Thoracic aorta (tissue), 2 donors: Measurements from ENCODE around the gene ATP13A1. TPM values are rescaled to one million over a fixed set of nuclear protein-coding genes. Genes with fewer than 3 reads are reported as not detected.

ENCODE experiments used
- ATAC-seq: fragments of 150-250 bp; one replicate; pipeline ENCODE4 v1.8.0; 2017; ENCODE audit warnings: low read depth; ENCODE audit not compliant: insufficient number of reproducible peaks, low FRiP score
- DNase-seq: peaks from one replicate; pipeline ENCODE4 v3.0.0-alpha.2; 2020; ENCODE audit warnings: low spot score
- H3K27ac ChIP-seq, 2 donors: fragments of 200-600 bp; sonication (generic); 1 replicate in 1 of 2; 2 replicates in 1 of 2; pipeline ENCODE4 v1.5.1; 2016; ENCODE audit warnings: mild to moderate bottlenecking in 2 of 2, moderate library complexity in 2 of 2
- H3K27me3 ChIP-seq: fragments of 200-600 bp; sonication (generic); replicated peaks from 2 replicates; pipeline ENCODE4 v1.6.0; 2016; ENCODE audit warnings: mild to moderate bottlenecking; ENCODE audit not compliant: insufficient read depth
- H3K36me3 ChIP-seq: fragments of 200-600 bp; sonication (generic); one replicate; pipeline ENCODE4 v1.5.1; 2016
- H3K4me1 ChIP-seq, 2 donors: fragments of 200-600 bp; sonication (generic); 1 replicate in 1 of 2; 2 replicates in 1 of 2; pipeline versions ENCODE4 v1.5.1 to v1.6.0; 2016; ENCODE audit warnings: low read depth in 2 of 2, mild to moderate bottlenecking in 1 of 2; ENCODE audit not compliant: control insufficient read depth in 1 of 2
- H3K4me3 ChIP-seq: fragments of 200-600 bp; sonication (generic); 2 replicates; pipeline ENCODE4 v1.5.1; 2016; ENCODE audit warnings: mild to moderate bottlenecking
- H3K9me3 ChIP-seq: fragments of 200-600 bp; sonication (generic); 2 replicates; pipeline ENCODE4 v1.5.1; 2016
- CTCF ChIP-seq: fragments of 200-600 bp; sonication (generic); IDR thresholded peaks from one replicate; pipeline ENCODE4 v1.5.1; 2019; ENCODE audit warnings: antibody characterized with exemption
- total RNA-seq, 2 donors: library from RNA; depleted of rRNA; stranded (reverse); fragments of >200 nt; gene quantifications; one replicate each; pipeline versions ENCODE4 v1.1.0 to v1.2.3, GENCODE V29; 2016

Gene ATP13A1
- total RNA-seq, 2 donors from 2014 or later = 95.0 to 150 TPM

- H3K9me3 ChIP-seq = no peaks in the 10 kb centered on the region
- peak overlapping the region in 1 of 2 donors; percentile 40 for H3K27ac ChIP-seq
- H3K36me3 ChIP-seq = peaks cover 18% of the 10 kb centered on the region
- H3K27me3 ChIP-seq = no peaks in the 10 kb centered on the region
- no peak for ATAC-seq
- TF ChIP-seq CTCF = no peak
- DNase-seq = no peak
- peaks cover 0 to 6% of the 10 kb centered on the region in 2 donors for H3K4me1 ChIP-seq
- peak overlapping the region; percentile 82 for H3K4me3 ChIP-seq
Observed at GRCh38 chr19:19642506-19643157, 20.8 kb downstream of the ATP13A1 start.

GRCh38 chr19:19637523-19638251 lies 25.8 kb downstream of the ATP13A1 start:
- Histone ChIP-seq H3K4me1 (peaks cover 0 to 2% of the 10 kb centered on the region in 2 donors), H3K4me3 (no peak overlapping the region), H3K36me3 (peaks cover 19% of the 10 kb centered on the region), H3K27me3 (no peaks in the 10 kb centered on the region), H3K9me3 (no peaks in the 10 kb centered on the region), H3K27ac (no peak overlapping the region)
- DNase-seq (no peak), ATAC-seq (no peak)
- TF ChIP-seq CTCF = no peak

GRCh38 chr19:19637186-19637522 lies 26.3 kb downstream of the ATP13A1 start:
- H3K27me3 ChIP-seq = no peaks in the 10 kb centered on the region
- no peak overlapping the region for H3K27ac ChIP-seq
- no peak for DNase-seq
- no peak for TF ChIP-seq CTCF
- no peaks in the 10 kb centered on the region for H3K4me1 ChIP-seq
- no peak overlapping the region for H3K4me3 ChIP-seq
- no peak for ATAC-seq
- peaks cover 21% of the 10 kb centered on the region for H3K36me3 ChIP-seq
- H3K9me3 ChIP-seq = no peaks in the 10 kb centered on the region

- Histone ChIP-seq H3K27me3 (no peaks in the 10 kb centered on the region), H3K9me3 (no peaks in the 10 kb centered on the region), H3K4me3 (no peak overlapping the region), H3K27ac (no peak overlapping the region), H3K4me1 (no peaks in the 10 kb centered on the region), H3K36me3 (peaks cover 21% of the 10 kb centered on the region)
- no peak for TF ChIP-seq CTCF
- DNase-seq (no peak), ATAC-seq (no peak)
Observed at GRCh38 chr19:19636573-19637185, 26.8 kb downstream of the ATP13A1 start.

- H3K36me3 ChIP-seq = peaks cover 21% of the 10 kb centered on the region
- H3K4me1 ChIP-seq = no peaks in the 10 kb centered on the region
Observed at GRCh38 chr19:19635313-19635702, 28.2 kb downstream of the ATP13A1 start.

More at GRCh38 chr19:19635313-19635702, 28.2 kb downstream of the ATP13A1 start:
- Histone ChIP-seq H3K27ac (no peak overlapping the region), H3K9me3 (no peaks in the 10 kb centered on the region), H3K27me3 (no peaks in the 10 kb centered on the region), H3K4me3 (no peak overlapping the region)
- no peak for TF ChIP-seq CTCF
- no peak for ATAC-seq
- DNase-seq = no peak
